Endothelial cell of umbilical vein (primary cell): ENCODE measurements around the gene ATP5PB.

Experiments used
- EZH2 ChIP-seq: IDR thresholded peaks from 2 replicates; pipeline ENCODE4 v1.6.1; 2012; ENCODE audit warnings: borderline replicate concordance, low read depth, mild to moderate bottlenecking, moderate library complexity, low read length, inconsistent platforms; ENCODE audit not compliant: severe bottlenecking
- JUN ChIP-seq: IDR thresholded peaks from 2 replicates; pipeline ENCODE4 v1.6.1; 2011; ENCODE audit warnings: borderline replicate concordance, low read depth; ENCODE audit not compliant: insufficient read length, insufficient read depth
- MAX ChIP-seq: IDR thresholded peaks from 2 replicates; pipeline ENCODE4 v1.6.1; 2011; ENCODE audit not compliant: insufficient read depth, insufficient read length
- POLR2A ChIP-seq: IDR thresholded peaks from 2 replicates; pipeline ENCODE4 v1.6.1; 2012; ENCODE audit warnings: low read depth, mild to moderate bottlenecking, control low read depth, low read length
- POLR2AphosphoS5 ChIP-seq: IDR thresholded peaks from 2 replicates; pipeline ENCODE4 v1.6.1; 2012; ENCODE audit warnings: low read depth, mild to moderate bottlenecking, control low read depth, low read length, moderate library complexity; ENCODE audit not compliant: insufficient read depth
- TF ChIP-seq, protein P1 (sequence below), 2 donors: IDR thresholded peaks; 1 replicate in 1 of 2; 2 replicates in 1 of 2; pipeline ENCODE4 v1.5.1; 2011; ENCODE audit warnings: low read length in 2 of 2, mild to moderate bottlenecking in 2 of 2, moderate library complexity in 2 of 2, control low read depth in 1 of 2, inconsistent platforms in 1 of 2, low read depth in 1 of 2; ENCODE audit not compliant: insufficient read depth in 1 of 2; ENCODE audit errors: extremely low read depth in 1 of 2

DNA sequence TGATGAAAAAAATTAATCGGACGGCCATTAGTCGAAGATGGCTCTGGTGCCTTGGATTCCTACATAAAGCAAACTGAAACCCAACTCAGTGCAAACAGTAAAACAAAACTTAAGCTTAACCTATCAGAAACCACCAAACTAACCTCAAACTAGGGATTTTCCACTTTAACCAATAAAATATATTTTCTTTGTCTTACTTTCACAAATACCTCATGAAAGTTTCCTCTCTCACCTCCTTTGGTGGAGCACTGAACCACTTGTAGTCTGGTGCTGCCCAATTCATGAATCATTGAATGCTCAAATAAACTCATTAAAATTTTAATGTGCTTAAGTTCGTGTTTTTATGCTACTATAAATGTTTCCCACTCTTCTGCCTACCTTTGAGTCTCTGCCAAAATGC, 47.1 kb downstream of the ATP5PB start:
- no peak for TF ChIP-seq POLR2A
- TF ChIP-seq POLR2AphosphoS5 = no peak
- TF ChIP-seq, protein P1, sequence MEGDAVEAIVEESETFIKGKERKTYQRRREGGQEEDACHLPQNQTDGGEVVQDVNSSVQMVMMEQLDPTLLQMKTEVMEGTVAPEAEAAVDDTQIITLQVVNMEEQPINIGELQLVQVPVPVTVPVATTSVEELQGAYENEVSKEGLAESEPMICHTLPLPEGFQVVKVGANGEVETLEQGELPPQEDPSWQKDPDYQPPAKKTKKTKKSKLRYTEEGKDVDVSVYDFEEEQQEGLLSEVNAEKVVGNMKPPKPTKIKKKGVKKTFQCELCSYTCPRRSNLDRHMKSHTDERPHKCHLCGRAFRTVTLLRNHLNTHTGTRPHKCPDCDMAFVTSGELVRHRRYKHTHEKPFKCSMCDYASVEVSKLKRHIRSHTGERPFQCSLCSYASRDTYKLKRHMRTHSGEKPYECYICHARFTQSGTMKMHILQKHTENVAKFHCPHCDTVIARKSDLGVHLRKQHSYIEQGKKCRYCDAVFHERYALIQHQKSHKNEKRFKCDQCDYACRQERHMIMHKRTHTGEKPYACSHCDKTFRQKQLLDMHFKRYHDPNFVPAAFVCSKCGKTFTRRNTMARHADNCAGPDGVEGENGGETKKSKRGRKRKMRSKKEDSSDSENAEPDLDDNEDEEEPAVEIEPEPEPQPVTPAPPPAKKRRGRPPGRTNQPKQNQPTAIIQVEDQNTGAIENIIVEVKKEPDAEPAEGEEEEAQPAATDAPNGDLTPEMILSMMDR (IDR thresholded peaks at IDR 0.05; ENCODE audit: extremely low read depth in 1 of 2, insufficient read depth in 1 of 2, low read depth in 1 of 2, low read length in 2 of 2) = no peak
- no peak for TF ChIP-seq EZH2
- no peak for TF ChIP-seq MAX
- no peak for TF ChIP-seq JUN
